Neural cell (in vitro differentiated cells): ENCODE measurements around the gene ZFYVE21.

Experiments
- EP300 ChIP-seq: fragments of 450-650 bp; conservative IDR thresholded peaks from 2 replicates; pipeline ENCODE4 v1.6.1; 2014; ENCODE audit warnings: antibody characterized with exemption, mild to moderate bottlenecking, moderate library complexity; ENCODE audit not compliant: poor library complexity, severe bottlenecking
- EZH2 ChIP-seq: fragments of 200-600, 300-800 bp; shearing (Covaris generic), sonication (generic); IDR thresholded peaks from 2 replicates; pipeline ENCODE4 v1.6.1; 2014; ENCODE audit warnings: antibody characterized with exemption, low read length, borderline replicate concordance, mild to moderate bottlenecking; ENCODE audit not compliant: insufficient read depth, poor library complexity, severe bottlenecking
- MXI1 ChIP-seq: fragments of 450-650 bp; conservative IDR thresholded peaks from 2 replicates; pipeline ENCODE4 v1.6.1; 2014; ENCODE audit warnings: antibody characterized with exemption, mild to moderate bottlenecking; ENCODE audit not compliant: poor library complexity, severe bottlenecking
- POLR2AphosphoS5 ChIP-seq: IDR thresholded peaks from 2 replicates; pipeline ENCODE4 v1.6.1; 2012
- RAD21 ChIP-seq: fragments of 450-650 bp; conservative IDR thresholded peaks from 2 replicates; pipeline ENCODE4 v1.6.1; 2014; ENCODE audit warnings: antibody characterized with exemption, mild to moderate bottlenecking, moderate library complexity
- SMC3 ChIP-seq: fragments of 450-650 bp; conservative IDR thresholded peaks from 2 replicates; pipeline ENCODE4 v1.6.1; 2014; ENCODE audit warnings: antibody characterized with exemption, mild to moderate bottlenecking, moderate library complexity; ENCODE audit not compliant: poor library complexity
- TAF1 ChIP-seq: IDR thresholded peaks from 2 replicates; pipeline ENCODE4 v1.6.1; 2012; ENCODE audit warnings: low read depth
- TF ChIP-seq, protein P1 (sequence below): fragments of 450-650 bp; IDR thresholded peaks from 2 replicates; pipeline ENCODE4 v1.5.1; 2014; ENCODE audit warnings: antibody characterized with exemption, mild to moderate bottlenecking, moderate library complexity; ENCODE audit not compliant: poor library complexity, severe bottlenecking
- TF ChIP-seq, protein P2 (sequence below): IDR thresholded peaks from 2 replicates; pipeline ENCODE4 v1.6.1; 2012; ENCODE audit warnings: borderline replicate concordance

DNA sequence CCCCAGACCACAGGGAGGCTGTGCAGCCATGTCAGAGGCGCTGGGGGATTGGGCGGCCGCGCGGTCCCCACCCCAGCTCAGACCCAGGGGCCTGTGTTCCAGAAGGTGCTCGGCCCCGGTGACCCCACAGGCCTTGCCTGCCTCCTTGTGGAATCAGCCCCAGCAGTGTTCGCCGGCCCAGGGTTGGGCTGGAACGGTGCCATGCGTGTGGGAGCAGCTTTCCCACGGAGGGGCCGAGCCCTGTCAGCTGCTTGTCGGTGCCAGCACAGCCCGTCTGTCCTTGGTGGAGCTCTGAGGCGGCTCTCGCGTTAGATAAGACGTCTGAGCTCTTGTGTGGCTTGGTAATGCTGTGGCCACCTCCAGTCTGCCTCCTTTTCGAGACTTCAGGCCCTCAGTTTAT lies 8.5 kb downstream of the ZFYVE21 start:
- TF ChIP-seq, protein P1, sequence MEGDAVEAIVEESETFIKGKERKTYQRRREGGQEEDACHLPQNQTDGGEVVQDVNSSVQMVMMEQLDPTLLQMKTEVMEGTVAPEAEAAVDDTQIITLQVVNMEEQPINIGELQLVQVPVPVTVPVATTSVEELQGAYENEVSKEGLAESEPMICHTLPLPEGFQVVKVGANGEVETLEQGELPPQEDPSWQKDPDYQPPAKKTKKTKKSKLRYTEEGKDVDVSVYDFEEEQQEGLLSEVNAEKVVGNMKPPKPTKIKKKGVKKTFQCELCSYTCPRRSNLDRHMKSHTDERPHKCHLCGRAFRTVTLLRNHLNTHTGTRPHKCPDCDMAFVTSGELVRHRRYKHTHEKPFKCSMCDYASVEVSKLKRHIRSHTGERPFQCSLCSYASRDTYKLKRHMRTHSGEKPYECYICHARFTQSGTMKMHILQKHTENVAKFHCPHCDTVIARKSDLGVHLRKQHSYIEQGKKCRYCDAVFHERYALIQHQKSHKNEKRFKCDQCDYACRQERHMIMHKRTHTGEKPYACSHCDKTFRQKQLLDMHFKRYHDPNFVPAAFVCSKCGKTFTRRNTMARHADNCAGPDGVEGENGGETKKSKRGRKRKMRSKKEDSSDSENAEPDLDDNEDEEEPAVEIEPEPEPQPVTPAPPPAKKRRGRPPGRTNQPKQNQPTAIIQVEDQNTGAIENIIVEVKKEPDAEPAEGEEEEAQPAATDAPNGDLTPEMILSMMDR: no peak
- no peak for TF ChIP-seq RAD21
- TF ChIP-seq POLR2AphosphoS5: no peak
- no peak for TF ChIP-seq TAF1
- TF ChIP-seq, protein P2, sequence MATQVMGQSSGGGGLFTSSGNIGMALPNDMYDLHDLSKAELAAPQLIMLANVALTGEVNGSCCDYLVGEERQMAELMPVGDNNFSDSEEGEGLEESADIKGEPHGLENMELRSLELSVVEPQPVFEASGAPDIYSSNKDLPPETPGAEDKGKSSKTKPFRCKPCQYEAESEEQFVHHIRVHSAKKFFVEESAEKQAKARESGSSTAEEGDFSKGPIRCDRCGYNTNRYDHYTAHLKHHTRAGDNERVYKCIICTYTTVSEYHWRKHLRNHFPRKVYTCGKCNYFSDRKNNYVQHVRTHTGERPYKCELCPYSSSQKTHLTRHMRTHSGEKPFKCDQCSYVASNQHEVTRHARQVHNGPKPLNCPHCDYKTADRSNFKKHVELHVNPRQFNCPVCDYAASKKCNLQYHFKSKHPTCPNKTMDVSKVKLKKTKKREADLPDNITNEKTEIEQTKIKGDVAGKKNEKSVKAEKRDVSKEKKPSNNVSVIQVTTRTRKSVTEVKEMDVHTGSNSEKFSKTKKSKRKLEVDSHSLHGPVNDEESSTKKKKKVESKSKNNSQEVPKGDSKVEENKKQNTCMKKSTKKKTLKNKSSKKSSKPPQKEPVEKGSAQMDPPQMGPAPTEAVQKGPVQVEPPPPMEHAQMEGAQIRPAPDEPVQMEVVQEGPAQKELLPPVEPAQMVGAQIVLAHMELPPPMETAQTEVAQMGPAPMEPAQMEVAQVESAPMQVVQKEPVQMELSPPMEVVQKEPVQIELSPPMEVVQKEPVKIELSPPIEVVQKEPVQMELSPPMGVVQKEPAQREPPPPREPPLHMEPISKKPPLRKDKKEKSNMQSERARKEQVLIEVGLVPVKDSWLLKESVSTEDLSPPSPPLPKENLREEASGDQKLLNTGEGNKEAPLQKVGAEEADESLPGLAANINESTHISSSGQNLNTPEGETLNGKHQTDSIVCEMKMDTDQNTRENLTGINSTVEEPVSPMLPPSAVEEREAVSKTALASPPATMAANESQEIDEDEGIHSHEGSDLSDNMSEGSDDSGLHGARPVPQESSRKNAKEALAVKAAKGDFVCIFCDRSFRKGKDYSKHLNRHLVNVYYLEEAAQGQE: no peak
- no peak for TF ChIP-seq MXI1
- TF ChIP-seq EZH2: no peak
- TF ChIP-seq SMC3: no peak
- no peak for TF ChIP-seq EP300
